T follicular helper cell (primary cell): ENCODE measurements around the gene OR5K3.
"Not testable (repeated sequence)": the region's sequence is repeated elsewhere in the genome, so short reads cannot be mapped to it uniquely, and the experiment has no call there.

ENCODE experiments used
- DNase-seq: peaks from one replicate; pipeline ENCODE4 v3.0.0-alpha.2; 2020; ENCODE audit warnings: low read depth
- total RNA-seq, 2 experiments: gene quantifications; one replicate each; lab custom pipeline; 2026; lab: John Stamatoyannopoulos, UW

The OR5K3 gene
- total RNA-seq, result 0 reads per million in 2 experiments

GRCh38 chr3:98390366-98390765 is at the start of gene OR5K3:
Gene OR5K3 (plus strand): TSS chr3:98390666. CDS start chr3:98390666, 0 bp downstream.
- no peak for DNase-seq

GRCh38 chr3:98341758-98342157 is 48.7 kb upstream of the OR5K3 start:
- DNase-seq, result no peak

GRCh38 chr3:98343647-98344507 is 46.6 kb upstream of the OR5K3 start:
- no peak for DNase-seq

- DNase-seq, result no peak
Observed at GRCh38 chr3:98350082-98350481, 40.4 kb upstream of the OR5K3 start.

- DNase-seq, result no peak
Observed at GRCh38 chr3:98353554-98353953, 36.9 kb upstream of the OR5K3 start, which contains the start of gene OR5K4. Gene OR5K4 (plus strand): TSS chr3:98353854. CDS start chr3:98353854, 0 bp downstream.

GRCh38 chr3:98359250-98359649 is 31.2 kb upstream of the OR5K3 start:
- DNase-seq, result no peak

- no peak for DNase-seq
Observed at GRCh38 chr3:98359993-98360675, 30.3 kb upstream of the OR5K3 start.

- no peak for DNase-seq
Observed at GRCh38 chr3:98360681-98361080, 29.8 kb upstream of the OR5K3 start.

GRCh38 chr3:98361289-98361688 is 29.2 kb upstream of the OR5K3 start:
- DNase-seq, result no peak

GRCh38 chr3:98367464-98368246 is 22.8 kb upstream of the OR5K3 start:
- no peak for DNase-seq

GRCh38 chr3:98371186-98371585 is 19.3 kb upstream of the OR5K3 start:
- DNase-seq, result no peak

- DNase-seq, result no peak
Observed at GRCh38 chr3:98371853-98372252, 18.6 kb upstream of the OR5K3 start.

GRCh38 chr3:98372445-98372844 is 18.0 kb upstream of the OR5K3 start:
- DNase-seq, result no peak

GRCh38 chr3:98376631-98377030 is 13.8 kb upstream of the OR5K3 start:
- DNase-seq, result no peak

- DNase-seq, result no peak
Observed at GRCh38 chr3:98388147-98388546, 2.3 kb upstream of the OR5K3 start.

GRCh38 chr3:98395101-98395500 is 4.6 kb downstream of the OR5K3 start:
- no peak for DNase-seq

GRCh38 chr3:98396482-98396881 is 6.0 kb downstream of the OR5K3 start:
- not testable (repeated sequence) for DNase-seq

- no peak for DNase-seq
Observed at GRCh38 chr3:98398513-98398912, 8.0 kb downstream of the OR5K3 start.

GRCh38 chr3:98402507-98402906 is 12.0 kb downstream of the OR5K3 start:
- no peak for DNase-seq

- DNase-seq, result no peak
Observed at GRCh38 chr3:98404010-98404409, 13.5 kb downstream of the OR5K3 start.

GRCh38 chr3:98406034-98406433 is 15.6 kb downstream of the OR5K3 start:
- no peak for DNase-seq

- DNase-seq, result no peak
Observed at GRCh38 chr3:98432575-98432974, 42.1 kb downstream of the OR5K3 start.
